Fibroblast of mammary gland (primary cell): ENCODE measurements around the gene HSPB6.

Experiments
- DNase-seq: peaks from one replicate; pipeline ENCODE4 v3.0.0-alpha.2; 2010; ENCODE audit warnings: low read depth
- H3K4me3 ChIP-seq: 2 replicates; pipeline ENCODE4 v1.5.1; 2011; ENCODE audit warnings: low read depth, mild to moderate bottlenecking, low read length, moderate library complexity; ENCODE audit not compliant: control insufficient read depth
- TF ChIP-seq, protein P1 (sequence below): conservative IDR thresholded peaks from 2 replicates; pipeline ENCODE4 v1.5.1; 2011; ENCODE audit warnings: low read depth, low read length, inconsistent platforms; ENCODE audit not compliant: control insufficient read depth, insufficient read depth

Gene HSPB6

GRCh38 chr19:35779033-35779432 is 22.2 kb upstream of the HSPB6 start:
- no peak for DNase-seq
- TF ChIP-seq, protein P1, sequence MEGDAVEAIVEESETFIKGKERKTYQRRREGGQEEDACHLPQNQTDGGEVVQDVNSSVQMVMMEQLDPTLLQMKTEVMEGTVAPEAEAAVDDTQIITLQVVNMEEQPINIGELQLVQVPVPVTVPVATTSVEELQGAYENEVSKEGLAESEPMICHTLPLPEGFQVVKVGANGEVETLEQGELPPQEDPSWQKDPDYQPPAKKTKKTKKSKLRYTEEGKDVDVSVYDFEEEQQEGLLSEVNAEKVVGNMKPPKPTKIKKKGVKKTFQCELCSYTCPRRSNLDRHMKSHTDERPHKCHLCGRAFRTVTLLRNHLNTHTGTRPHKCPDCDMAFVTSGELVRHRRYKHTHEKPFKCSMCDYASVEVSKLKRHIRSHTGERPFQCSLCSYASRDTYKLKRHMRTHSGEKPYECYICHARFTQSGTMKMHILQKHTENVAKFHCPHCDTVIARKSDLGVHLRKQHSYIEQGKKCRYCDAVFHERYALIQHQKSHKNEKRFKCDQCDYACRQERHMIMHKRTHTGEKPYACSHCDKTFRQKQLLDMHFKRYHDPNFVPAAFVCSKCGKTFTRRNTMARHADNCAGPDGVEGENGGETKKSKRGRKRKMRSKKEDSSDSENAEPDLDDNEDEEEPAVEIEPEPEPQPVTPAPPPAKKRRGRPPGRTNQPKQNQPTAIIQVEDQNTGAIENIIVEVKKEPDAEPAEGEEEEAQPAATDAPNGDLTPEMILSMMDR: no peak
- no peak overlapping the region for H3K4me3 ChIP-seq

DNA sequence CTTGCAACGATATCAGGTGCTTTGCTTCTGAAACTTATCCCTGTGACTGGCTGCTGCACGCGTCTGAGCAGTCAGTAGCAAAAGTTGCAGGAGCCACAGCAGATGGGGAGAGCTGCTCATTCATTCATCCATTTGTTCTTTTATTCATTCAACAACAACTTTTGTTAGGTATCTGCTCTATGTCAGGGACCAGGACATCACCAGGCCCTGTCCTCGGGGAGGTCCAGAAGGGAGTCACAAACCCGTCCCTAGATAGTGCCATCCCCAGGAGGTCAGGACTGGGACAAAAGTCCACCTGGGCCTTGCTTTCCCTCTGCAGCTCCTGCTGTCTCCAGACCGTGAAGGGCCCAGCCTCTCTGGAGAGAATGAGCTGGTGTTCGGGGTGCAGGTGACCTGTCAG is 21.1 kb upstream of the HSPB6 start:
- no peak overlapping the region for H3K4me3 ChIP-seq
- TF ChIP-seq, protein P1: no peak
- DNase-seq: no peak

DNA sequence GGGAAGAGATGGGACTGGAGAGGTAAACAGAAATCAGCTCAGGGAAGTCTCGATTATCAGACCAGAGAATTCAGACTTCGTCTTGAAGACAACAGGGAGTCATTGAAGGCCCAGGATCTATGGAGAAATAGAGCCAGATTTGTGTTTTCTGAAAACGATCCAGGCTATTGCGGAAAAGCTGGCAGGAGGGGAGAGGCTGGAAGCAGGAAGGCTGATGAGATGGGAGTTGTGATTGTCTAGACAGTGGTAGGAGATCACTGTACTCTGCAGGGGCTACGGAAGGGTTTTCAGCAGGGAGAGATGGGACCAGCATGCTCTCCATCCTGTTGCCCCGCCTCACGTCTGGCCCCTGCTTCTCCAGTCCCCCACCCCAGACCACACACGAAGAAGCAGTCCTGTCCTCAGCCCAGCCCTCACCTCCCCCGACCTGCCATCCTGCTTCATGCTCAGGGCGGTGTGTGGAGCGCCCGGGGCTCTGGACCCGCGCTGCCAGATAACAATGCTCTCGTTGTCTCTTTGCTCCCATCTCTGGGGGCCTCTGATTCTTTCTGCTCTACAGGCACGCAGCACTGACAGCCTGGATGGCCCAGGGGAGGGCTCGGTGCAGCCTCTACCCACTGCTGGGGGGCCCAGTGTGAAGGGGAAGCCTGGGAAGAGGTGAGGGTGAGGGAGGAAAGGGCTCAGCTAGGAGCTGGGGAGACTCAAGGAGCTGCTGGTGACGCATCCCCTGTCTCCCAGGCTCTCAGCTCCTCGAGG is 20.4 kb upstream of the HSPB6 start:
- TF ChIP-seq, protein P1: no peak
- DNase-seq: no peak
- no peak overlapping the region for H3K4me3 ChIP-seq

DNA sequence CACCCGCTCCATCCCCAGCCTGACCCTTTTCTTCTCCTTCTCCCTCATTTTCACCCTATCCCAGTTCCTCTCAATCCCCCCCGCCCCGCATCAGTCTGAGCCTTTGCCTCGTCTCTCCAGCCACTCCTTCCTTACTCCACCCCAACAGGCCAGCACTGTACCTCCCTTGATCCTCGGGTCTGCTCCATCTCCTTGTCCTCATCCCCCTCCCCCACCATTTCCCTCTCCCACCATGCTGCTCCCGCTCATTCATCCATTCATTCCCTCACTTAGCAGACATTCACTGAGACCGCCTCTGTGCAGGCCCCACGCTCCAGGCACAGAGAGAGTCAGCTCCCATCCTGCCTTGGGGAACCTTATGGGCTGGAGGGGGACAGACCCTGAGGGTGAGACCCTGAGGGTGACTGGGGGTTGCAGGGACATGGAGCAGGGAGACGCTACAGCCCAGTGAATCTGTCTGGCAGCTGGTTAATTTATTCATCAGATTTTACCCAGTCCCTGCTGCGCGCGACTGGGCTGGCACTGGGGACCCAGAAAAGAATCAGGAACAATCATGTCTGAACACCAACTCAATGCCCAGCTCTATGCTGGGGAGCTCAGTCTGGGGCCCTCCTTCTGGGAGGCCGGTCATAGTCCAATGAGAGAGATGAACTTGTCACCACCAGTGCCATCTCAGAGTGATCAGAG is 19.4 kb upstream of the HSPB6 start:
- no peak for DNase-seq
- TF ChIP-seq, protein P1: no peak
- H3K4me3 ChIP-seq: peak overlapping the region; percentile 66

DNA sequence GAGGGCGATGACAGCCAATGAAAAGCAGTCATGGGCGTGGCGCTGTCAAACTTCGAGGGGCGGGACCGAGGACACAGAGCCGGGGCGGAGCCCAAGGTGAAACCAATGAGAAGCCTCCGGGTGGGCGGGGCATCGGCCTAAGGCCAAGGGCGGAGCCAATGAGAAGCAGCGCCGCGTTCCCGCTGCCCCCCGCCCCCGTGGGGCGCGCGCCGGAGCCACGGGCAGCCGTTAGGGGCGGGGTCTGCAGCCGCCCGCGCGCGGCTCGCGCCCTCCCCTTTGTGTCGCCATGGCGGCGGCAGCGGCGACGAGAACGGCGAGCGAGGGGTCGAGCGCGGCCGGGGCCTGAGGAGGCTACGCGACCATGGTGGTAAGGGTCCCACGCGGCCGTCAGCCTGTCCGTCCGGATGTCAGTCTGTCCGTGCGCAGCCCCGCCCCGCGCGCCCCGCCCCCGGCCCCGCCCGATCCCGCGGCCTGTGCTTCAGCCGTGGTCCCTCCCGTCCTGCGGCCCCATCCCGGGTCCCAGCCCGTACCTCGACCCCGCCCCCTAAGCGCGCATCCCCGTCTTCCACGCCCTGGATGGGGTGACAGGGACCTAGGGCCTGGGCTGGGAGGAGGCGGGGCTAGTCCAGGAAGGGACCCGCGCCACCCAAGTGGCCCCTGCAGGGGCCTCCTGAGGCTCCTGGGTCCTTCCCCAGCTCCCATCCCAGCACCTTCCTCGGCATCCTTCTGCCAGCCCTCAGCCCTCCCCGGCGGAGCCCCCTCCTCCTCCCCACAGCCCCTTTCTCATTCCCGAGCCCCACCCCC is 18.7 kb upstream of the HSPB6 start, which contains the start of gene ARHGAP33:
Gene ARHGAP33, plus strand, starts transcription at position 267 of the 804 bp plus-strand sequence. Its CDS starts 95 bp downstream, at position 362.
- TF ChIP-seq, protein P1: no peak
- H3K4me3 ChIP-seq: peak within 1 kb of the TSS; percentile 66
- DNase-seq: peak; percentile 93

DNA sequence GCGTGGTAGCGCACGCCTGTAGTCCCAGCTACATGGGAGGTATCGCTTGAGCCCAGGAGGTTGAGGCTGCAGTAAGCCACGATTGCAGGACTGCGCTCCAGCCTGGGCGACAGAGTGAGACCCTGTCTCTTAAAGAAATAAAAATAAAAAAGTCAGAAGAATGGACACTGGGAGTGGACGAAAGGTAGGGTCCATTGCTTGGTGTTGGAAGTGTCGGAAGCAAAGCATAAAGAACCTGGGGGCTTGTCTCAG is 18.1 kb upstream of the HSPB6 start:
- TF ChIP-seq, protein P1: no peak
- H3K4me3 ChIP-seq: peak overlapping the region; percentile 29
- DNase-seq: no peak
